GM12878 (cell line): ENCODE results near the gene HSPA12A. TPM values are rescaled to one million over a fixed set of nuclear protein-coding genes. Genes with fewer than 3 reads are reported as not detected.

Experiments
- ATAC-seq: fragments of 200-7000 bp; cut with Tn5 transposase; 3 replicates; pipeline ENCODE4 v1.9.1; 2020; ENCODE audit warnings: mild to moderate bottlenecking, moderate library complexity
- BruUV-seq: library from RNA; stranded (reverse); fragments of 400-500 nt; replicated peaks from 2 replicates; lab custom pipeline; 2021; lab: Mats Ljungman, UMichigan
- CTCF ChIA-PET: fragments of 300-600 bp; sonication (Branson Sonifier 250); formaldehyde crosslinking; extraction: SDS; loops from one replicate; lab custom pipeline; 2021; ENCODE audit warnings: inconsistent platforms; lab: Yijun Ruan, JAX
- POLR2A ChIA-PET: fragments of 350-600 bp; formaldehyde crosslinking; extraction: SDS; loops from one replicate; lab custom pipeline; 2021; ENCODE audit warnings: inconsistent platforms; lab: Charles Lee
- RAD21 ChIA-PET: fragments of 300-600 bp; sonication (Branson Sonifier 250); formaldehyde crosslinking; loops from one replicate; lab custom pipeline; 2023; ENCODE audit warnings: antibody characterized with exemption; ENCODE audit not compliant: unreplicated experiment; lab: Charles Lee
- SMC1A ChIA-PET: fragments of 300-600 bp; sonication (Branson Sonifier 250); formaldehyde crosslinking; loops from one replicate; lab custom pipeline; 2023; ENCODE audit not compliant: unreplicated experiment, uncharacterized antibody; lab: Charles Lee
- DNase-seq: peaks from one replicate; pipeline ENCODE4 v3.0.0-alpha.2; 2011; ENCODE audit warnings: low read depth, low spot score
- FAIRE-seq: peaks from 3 replicates; lab custom pipeline; 2011; peaks lifted over from hg19 to GRCh38; lab: Jason Lieb, UNC
- H2AFZ ChIP-seq: 2 replicates; pipeline ENCODE4 v1.6.0; 2011; ENCODE audit warnings: low read depth, low read length, control low read depth; ENCODE audit not compliant: control insufficient read depth
- H3K27ac ChIP-seq: 2 replicates; pipeline ENCODE4 v1.5.1; 2011; ENCODE audit warnings: control low read depth; ENCODE audit not compliant: control insufficient read depth, insufficient read depth
- H3K27me3 ChIP-seq, 2 experiments: replicated peaks in 1 of 2; 2 replicates each; pipeline versions ENCODE4 v1.6.0 to v1.6.1; 2011; ENCODE audit warnings: low read length in 1 of 2; ENCODE audit not compliant: control insufficient read depth in 2 of 2, insufficient read depth in 2 of 2
- H3K36me3 ChIP-seq, 2 experiments: 2 replicates each; pipeline ENCODE4 v1.5.1; 2011; ENCODE audit warnings: low read length in 1 of 2; ENCODE audit not compliant: control insufficient read depth in 2 of 2, insufficient read depth in 2 of 2
- H3K4me1 ChIP-seq: 2 replicates; pipeline ENCODE4 v1.6.1; 2011; ENCODE audit warnings: mild to moderate bottlenecking, low read length, moderate library complexity, mixed read lengths; ENCODE audit not compliant: control insufficient read depth, insufficient read depth
- H3K4me2 ChIP-seq: 2 replicates; pipeline ENCODE4 v1.6.0; 2011; ENCODE audit warnings: control low read depth; ENCODE audit not compliant: control insufficient read depth, insufficient read depth
- H3K4me3 ChIP-seq: fragments of 200-600 bp; sonication (generic); 2 replicates; pipeline ENCODE4 v1.5.1; 2016
- H3K79me2 ChIP-seq: 2 replicates; pipeline ENCODE4 v1.6.0; 2011; ENCODE audit warnings: low read length; ENCODE audit not compliant: control insufficient read depth, insufficient read depth
- H3K9ac ChIP-seq: 2 replicates; pipeline ENCODE4 v1.8.0; 2011; ENCODE audit warnings: low read length, control low read depth, mixed read lengths; ENCODE audit not compliant: control insufficient read depth, insufficient read depth
- H3K9me3 ChIP-seq: replicated peaks from 3 replicates; pipeline ENCODE4 v1.5.1; 2011; ENCODE audit warnings: mild to moderate bottlenecking, low read length; ENCODE audit not compliant: control insufficient read depth, insufficient read depth
- H4K20me1 ChIP-seq: 2 replicates; pipeline ENCODE4 v1.6.0; 2011; ENCODE audit not compliant: control insufficient read depth, insufficient read depth
- BACH1 ChIP-seq: fragments of 450-650 bp; IDR thresholded peaks from 2 replicates; pipeline ENCODE4 v1.6.1; 2017; ENCODE audit warnings: mild to moderate bottlenecking, borderline replicate concordance
- BCL3 ChIP-seq: IDR thresholded peaks from 2 replicates; pipeline ENCODE4 v1.6.1; 2011; ENCODE audit warnings: borderline replicate concordance, low read depth, mild to moderate bottlenecking, moderate library complexity, low read length; ENCODE audit not compliant: insufficient read depth, poor library complexity, severe bottlenecking
- CBFB ChIP-seq: IDR thresholded peaks from 2 replicates; pipeline ENCODE4 v1.6.1; 2016; ENCODE audit warnings: antibody characterized with exemption, low read depth
- CBX3 ChIP-seq: fragments of 200-600 bp; sonication (generic); IDR thresholded peaks from 2 replicates; pipeline ENCODE4 v1.6.1; 2016; ENCODE audit warnings: low read depth, borderline replicate concordance
- E2F8 ChIP-seq: fragments of 450-650 bp; IDR thresholded peaks from 2 replicates; pipeline ENCODE4 v1.6.1; 2018; ENCODE audit warnings: mild to moderate bottlenecking, low read depth, moderate library complexity; ENCODE audit not compliant: partially characterized antibody
- JUNB ChIP-seq: IDR thresholded peaks from 2 replicates; pipeline ENCODE4 v1.6.1; 2016; ENCODE audit warnings: antibody characterized with exemption, mild to moderate bottlenecking
- MYB ChIP-seq: fragments of 150-350 bp; IDR thresholded peaks from 2 replicates; pipeline ENCODE4 v1.6.1; 2014; ENCODE audit warnings: mild to moderate bottlenecking, low read depth, low read length, borderline replicate concordance
- NR2C2 ChIP-seq: IDR thresholded peaks from 2 replicates; pipeline ENCODE4 v1.6.1; 2011; ENCODE audit warnings: borderline replicate concordance, low read depth; ENCODE audit not compliant: control insufficient read depth, insufficient read length
- WRNIP1 ChIP-seq: IDR thresholded peaks from 2 replicates; pipeline ENCODE4 v1.6.1; 2011; ENCODE audit warnings: low read depth, low read length, improper control_type of control experiment, borderline replicate concordance
- ZBED1 ChIP-seq: IDR thresholded peaks from 2 replicates; pipeline ENCODE4 v1.6.1; 2016; ENCODE audit warnings: borderline replicate concordance
- ZSCAN29 ChIP-seq: fragments of 450-650 bp; IDR thresholded peaks from 2 replicates; pipeline ENCODE4 v1.6.1; 2017; ENCODE audit warnings: mild to moderate bottlenecking, moderate library complexity
- WGBS: methylation state at CpG from one replicate; pipeline ENCODE4 v1.1.6; 2016; ENCODE audit warnings: low lambda C conversion rate; ENCODE audit not compliant: insufficient replicate concordance, insufficient coverage; ENCODE audit errors: missing lambda C conversion rate; 5-methylcytosine and 5-hydroxymethylcytosine counted together
- in situ Hi-C: fragments of 300-500 bp; cut with MboI; formaldehyde crosslinking; loops from 9 replicates; pipeline ENCODE4 v1.14.3; 2018; ENCODE audit warnings: mixed read lengths
- intact Hi-C: fragments of 100-400 bp; cut with micrococcal nuclease; formaldehyde crosslinking; loops from one replicate; pipeline ENCODE4 v1.14.2; 2022; ENCODE audit not compliant: unreplicated experiment
- polyA plus RNA-seq, 11 experiments: library from polyadenylated mRNA; depleted of rRNA in 4 of 11; unstranded in 6 of 11; stranded (reverse) in 5 of 11; fragments of >200 nt; fragmentation: Nextera tagmentation in 4 of 11; fragmentation: Illumina TruSeq in 1 of 11; extraction: Ambion mirVana in 4 of 11; extraction: Trizol in 1 of 11; gene quantifications; 1 replicate in 1 of 11; 2 replicates in 10 of 11; pipeline versions ENCODE4 v1.2.1 to v1.2.3, GENCODE V29; 2011 to 2016; ENCODE audit warnings: inconsistent platforms in 2 of 11, missing spikeins in 2 of 11, low read depth in 1 of 11
- total RNA-seq, 4 experiments: library from RNA; depleted of rRNA in 3 of 4; stranded (reverse); fragments of >200 nt in 3 of 4; fragmentation: Illumina TruSeq in 1 of 4; extraction: Trizol in 1 of 4; gene quantifications; 2 replicates each; pipeline versions ENCODE4 v1.2.1 to v1.2.3, GENCODE V29; 2013 to 2021
- TF ChIP-seq, protein P1 (sequence below): IDR thresholded peaks from 2 replicates; pipeline ENCODE4 v1.6.1; 2012; ENCODE audit warnings: improper control_type of control experiment, low read depth, low read length; ENCODE audit not compliant: insufficient replicate concordance
- TF ChIP-seq, protein P2 (sequence below): IDR thresholded peaks from 2 replicates; pipeline ENCODE4 v1.6.1; 2011; ENCODE audit warnings: mild to moderate bottlenecking, low read depth, low read length, moderate library complexity; ENCODE audit not compliant: insufficient replicate concordance

Gene HSPA12A
- total and polyA plus RNA-seq, 10 of the 15 experiments (the other 5 are each of a cell fraction or from before 2014, with no cell fraction given), result 0.90 to 20.2 (median 2.8) TPM

- ChIA-PET POLR2A (no interaction called here), SMC1A (no interaction called here)
- no peak for DNase-seq
Measured at GRCh38 chr10:116699471-116700150, 42.8 kb downstream of the HSPA12A start.

More at GRCh38 chr10:116699471-116700150, 42.8 kb downstream of the HSPA12A start:
- TF ChIP-seq WRNIP1 (no peak), BACH1 (no peak), ZSCAN29 (no peak), MYB (no peak), NR2C2 (no peak), ZBED1 (no peak), CBFB (no peak), CBX3 (no peak), BCL3 (no peak), E2F8 (no peak), JUNB (no peak)
- TF ChIP-seq, protein P1, sequence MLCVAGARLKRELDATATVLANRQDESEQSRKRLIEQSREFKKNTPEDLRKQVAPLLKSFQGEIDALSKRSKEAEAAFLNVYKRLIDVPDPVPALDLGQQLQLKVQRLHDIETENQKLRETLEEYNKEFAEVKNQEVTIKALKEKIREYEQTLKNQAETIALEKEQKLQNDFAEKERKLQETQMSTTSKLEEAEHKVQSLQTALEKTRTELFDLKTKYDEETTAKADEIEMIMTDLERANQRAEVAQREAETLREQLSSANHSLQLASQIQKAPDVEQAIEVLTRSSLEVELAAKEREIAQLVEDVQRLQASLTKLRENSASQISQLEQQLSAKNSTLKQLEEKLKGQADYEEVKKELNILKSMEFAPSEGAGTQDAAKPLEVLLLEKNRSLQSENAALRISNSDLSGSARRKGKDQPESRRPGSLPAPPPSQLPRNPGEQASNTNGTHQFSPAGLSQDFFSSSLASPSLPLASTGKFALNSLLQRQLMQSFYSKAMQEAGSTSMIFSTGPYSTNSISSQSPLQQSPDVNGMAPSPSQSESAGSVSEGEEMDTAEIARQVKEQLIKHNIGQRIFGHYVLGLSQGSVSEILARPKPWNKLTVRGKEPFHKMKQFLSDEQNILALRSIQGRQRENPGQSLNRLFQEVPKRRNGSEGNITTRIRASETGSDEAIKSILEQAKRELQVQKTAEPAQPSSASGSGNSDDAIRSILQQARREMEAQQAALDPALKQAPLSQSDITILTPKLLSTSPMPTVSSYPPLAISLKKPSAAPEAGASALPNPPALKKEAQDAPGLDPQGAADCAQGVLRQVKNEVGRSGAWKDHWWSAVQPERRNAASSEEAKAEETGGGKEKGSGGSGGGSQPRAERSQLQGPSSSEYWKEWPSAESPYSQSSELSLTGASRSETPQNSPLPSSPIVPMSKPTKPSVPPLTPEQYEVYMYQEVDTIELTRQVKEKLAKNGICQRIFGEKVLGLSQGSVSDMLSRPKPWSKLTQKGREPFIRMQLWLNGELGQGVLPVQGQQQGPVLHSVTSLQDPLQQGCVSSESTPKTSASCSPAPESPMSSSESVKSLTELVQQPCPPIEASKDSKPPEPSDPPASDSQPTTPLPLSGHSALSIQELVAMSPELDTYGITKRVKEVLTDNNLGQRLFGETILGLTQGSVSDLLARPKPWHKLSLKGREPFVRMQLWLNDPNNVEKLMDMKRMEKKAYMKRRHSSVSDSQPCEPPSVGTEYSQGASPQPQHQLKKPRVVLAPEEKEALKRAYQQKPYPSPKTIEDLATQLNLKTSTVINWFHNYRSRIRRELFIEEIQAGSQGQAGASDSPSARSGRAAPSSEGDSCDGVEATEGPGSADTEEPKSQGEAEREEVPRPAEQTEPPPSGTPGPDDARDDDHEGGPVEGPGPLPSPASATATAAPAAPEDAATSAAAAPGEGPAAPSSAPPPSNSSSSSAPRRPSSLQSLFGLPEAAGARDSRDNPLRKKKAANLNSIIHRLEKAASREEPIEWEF, result no peak
- TF ChIP-seq, protein P2, sequence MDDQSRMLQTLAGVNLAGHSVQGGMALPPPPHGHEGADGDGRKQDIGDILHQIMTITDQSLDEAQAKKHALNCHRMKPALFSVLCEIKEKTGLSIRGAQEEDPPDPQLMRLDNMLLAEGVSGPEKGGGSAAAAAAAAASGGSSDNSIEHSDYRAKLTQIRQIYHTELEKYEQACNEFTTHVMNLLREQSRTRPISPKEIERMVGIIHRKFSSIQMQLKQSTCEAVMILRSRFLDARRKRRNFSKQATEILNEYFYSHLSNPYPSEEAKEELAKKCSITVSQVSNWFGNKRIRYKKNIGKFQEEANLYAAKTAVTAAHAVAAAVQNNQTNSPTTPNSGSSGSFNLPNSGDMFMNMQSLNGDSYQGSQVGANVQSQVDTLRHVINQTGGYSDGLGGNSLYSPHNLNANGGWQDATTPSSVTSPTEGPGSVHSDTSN, result no peak
- ChIA-PET RAD21 (no interaction called here), CTCF (interaction anchor here (0.9 kb wide), 1 partner anchor 12 kb away, joined by 3 read pairs; no protein-coding TSS in a partner anchor)
- Histone ChIP-seq H3K4me2 (no peak overlapping the region), H3K27me3 (no peaks in the 10 kb centered on the region; a peak in 2 of 4 replicates), H3K4me3 (no peak overlapping the region), H3K9ac (no peak overlapping the region), H3K27ac (no peak overlapping the region), H3K9me3 (no peaks in the 10 kb centered on the region), H4K20me1 (no peaks in the 10 kb centered on the region), H3K36me3 (no peaks in the 10 kb centered on the region), H3K4me1 (no peaks in the 10 kb centered on the region), H3K79me2 (no peaks in the 10 kb centered on the region), H2AFZ (no peak overlapping the region)
- 28% methylated on average over 5 of the region's 5 CpGs for WGBS
- no peak for FAIRE-seq
- in situ Hi-C loops (no loop called here), intact Hi-C loops (no loop called here)
- no peak for ATAC-seq
- BruUV-seq, result no TSS peak
